Esophagus muscularis mucosa (tissue), 4 donors: ENCODE measurements around the gene RNF14. TPM values are rescaled to one million over a fixed set of nuclear protein-coding genes. Genes with fewer than 3 reads are reported as not detected.

ENCODE experiments used
- DNase-seq: peaks from one replicate; pipeline ENCODE4 v3.0.0-alpha.2; 2017; ENCODE audit errors: extremely low spot score
- H3K27ac ChIP-seq, 4 donors: fragments of 200-600 bp; sonication (generic); replicated peaks in 1 of 4; 1 replicate in 3 of 4; 2 replicates in 1 of 4; pipeline ENCODE4 v1.5.1; 2016 to 2019; ENCODE audit warnings: mild to moderate bottlenecking in 1 of 4
- H3K27me3 ChIP-seq, 4 donors: fragments of 200-600 bp; sonication (generic); one replicate each; pipeline versions ENCODE4 v1.5.1 to v1.6.0; 2016 to 2019
- H3K36me3 ChIP-seq, 4 donors: fragments of 200-600 bp; sonication (generic); one replicate each; pipeline ENCODE4 v1.5.1; 2016 to 2019
- H3K4me1 ChIP-seq, 4 donors: fragments of 200-600 bp; sonication (generic); one replicate each; pipeline ENCODE4 v1.5.1; 2016 to 2019
- H3K4me3 ChIP-seq, 4 donors: fragments of 200-600 bp; sonication (generic); 1 replicate in 2 of 4; 2 replicates in 2 of 4; pipeline ENCODE4 v1.5.1; 2016 to 2019; ENCODE audit warnings: mild to moderate bottlenecking in 4 of 4, moderate library complexity in 1 of 4
- H3K9me3 ChIP-seq, 4 donors: fragments of 200-600 bp; sonication (generic); 1 replicate in 3 of 4; 2 replicates in 1 of 4; pipeline ENCODE4 v1.5.1; 2016 to 2019
- CTCF ChIP-seq, 3 experiments: fragments of 200-600 bp in 2 of 3; fragments of 450-650 bp in 1 of 3; sonication (generic) in 2 of 3; IDR thresholded peaks; one replicate each; pipeline ENCODE4 v1.5.1; 2017 to 2019; ENCODE audit warnings: antibody characterized with exemption in 3 of 3, mild to moderate bottlenecking in 2 of 3, moderate library complexity in 1 of 3
- EP300 ChIP-seq: sonication (generic); formaldehyde crosslinking; IDR thresholded peaks from one replicate; pipeline ENCODE4 v1.6.1; 2017; ENCODE audit warnings: antibody characterized with exemption
- POLR2A ChIP-seq: fragments of 450-650 bp; IDR thresholded peaks from one replicate; pipeline ENCODE4 v1.6.1; 2017; ENCODE audit warnings: antibody characterized with exemption, moderate library complexity, mild to moderate bottlenecking, low read depth
- POLR2AphosphoS5 ChIP-seq, 2 donors: sonication (generic); formaldehyde crosslinking; IDR thresholded peaks; one replicate each; pipeline ENCODE4 v1.6.1; 2017; ENCODE audit warnings: antibody characterized with exemption in 2 of 2
- WGBS: methylation state at CpG from one replicate; pipeline ENCODE4 v1.1.5; 2018; 5-methylcytosine and 5-hydroxymethylcytosine counted together
- intact Hi-C: fragments of 100-400 bp; cut with DNase I; formaldehyde crosslinking; loops from one replicate; pipeline ENCODE4 v1.15.1; 2023
- total RNA-seq, 4 donors: library from RNA; depleted of rRNA; stranded (reverse); fragments of >200 nt; gene quantifications; one replicate each; pipeline versions ENCODE4 v1.1.0 to v1.2.1, GENCODE V29; 2016

Gene RNF14
- total RNA-seq, 4 donors from 2014 or later: 65.8 to 94.1 (median 72.6) TPM

GRCh38 chr5:141931694-141932093 lies 37.2 kb upstream of the RNF14 start:
- peaks cover 4 to 34% (median 8%) of the 10 kb centered on the region in 4 donors for H3K4me1 ChIP-seq
- H3K36me3 ChIP-seq: peaks cover 78 to 100% (median 98%) of the 10 kb centered on the region in 4 donors
- intact Hi-C loops: no loop called here
- no peaks in the 10 kb centered on the region for H3K27me3 ChIP-seq
- no peak overlapping the region for H3K4me3 ChIP-seq
- WGBS: 97% methylated on average over 5 of the region's 5 CpGs
- no peak overlapping the region for H3K27ac ChIP-seq
- no peak for TF ChIP-seq POLR2A
- TF ChIP-seq POLR2AphosphoS5 (IDR thresholded peaks at IDR 0.05): no peak
- no peak for TF ChIP-seq EP300
- no peaks in the 10 kb centered on the region for H3K9me3 ChIP-seq
- DNase-seq: no peak

- H3K27me3 ChIP-seq: no peaks in the 10 kb centered on the region
Measured at GRCh38 chr5:141933151-141933550, 35.8 kb upstream of the RNF14 start.

GRCh38 chr5:141934099-141934844 lies 34.6 kb upstream of the RNF14 start:
- no peak for TF ChIP-seq POLR2AphosphoS5 (IDR thresholded peaks at IDR 0.05)
- Histone ChIP-seq H3K27me3 (no peaks in the 10 kb centered on the region), H3K4me1 (peaks cover 0 to 24% (median 2%) of the 10 kb centered on the region in 4 donors), H3K9me3 (no peaks in the 10 kb centered on the region), H3K36me3 (peaks cover 81 to 100% (median 97%) of the 10 kb centered on the region in 4 donors), H3K4me3 (no peak overlapping the region), H3K27ac (no peak overlapping the region)
- DNase-seq: no peak
- 71% methylated on average over 11 of the region's 11 CpGs for WGBS
- intact Hi-C loops: no loop called here

More at GRCh38 chr5:141933151-141933550, 35.8 kb upstream of the RNF14 start:
- intact Hi-C loops: no loop called here
- WGBS: 90% methylated on average over 7 of the region's 7 CpGs
- H3K27ac ChIP-seq: no peak overlapping the region
- H3K9me3 ChIP-seq: no peaks in the 10 kb centered on the region
- H3K4me3 ChIP-seq: no peak overlapping the region
- TF ChIP-seq POLR2AphosphoS5 (IDR thresholded peaks at IDR 0.05) (no peak), POLR2A (no peak), EP300 (no peak), CTCF (IDR thresholded peaks at IDR 0.05) (no peak)
- peaks cover 81 to 100% (median 97%) of the 10 kb centered on the region in 4 donors for H3K36me3 ChIP-seq
- no peak for DNase-seq
- peaks cover 0 to 29% (median 2%) of the 10 kb centered on the region in 4 donors for H3K4me1 ChIP-seq

- DNase-seq: no peak
- no peak overlapping the region for H3K4me3 ChIP-seq
- TF ChIP-seq POLR2A (no peak), EP300 (no peak), POLR2AphosphoS5 (IDR thresholded peaks at IDR 0.05) (no peak), CTCF (IDR thresholded peaks at IDR 0.05) (no peak)
- WGBS: 97% methylated on average over 4 of the region's 4 CpGs
- intact Hi-C loops: no loop called here
- H3K27ac ChIP-seq: no peak overlapping the region
- no peaks in the 10 kb centered on the region for H3K9me3 ChIP-seq
- H3K27me3 ChIP-seq: no peaks in the 10 kb centered on the region
- H3K4me1 ChIP-seq: peaks cover 0 to 16% (median 3%) of the 10 kb centered on the region in 4 donors
- H3K36me3 ChIP-seq: peaks cover 68 to 99% (median 94%) of the 10 kb centered on the region in 4 donors
Measured at GRCh38 chr5:141935538-141935937, 33.4 kb upstream of the RNF14 start.

- H3K4me3 ChIP-seq: no peak overlapping the region
- H3K4me1 ChIP-seq: peaks cover 22 to 27% (median 25%) of the 10 kb centered on the region in 4 donors
- no peaks in the 10 kb centered on the region for H3K27me3 ChIP-seq
- TF ChIP-seq POLR2A: no peak
- no peak for TF ChIP-seq EP300
- WGBS: 51% methylated on average over 4 of the region's 6 CpGs
- DNase-seq: no peak
- intact Hi-C loops: no loop called here
- H3K27ac ChIP-seq: peak overlapping the region in 3 of 4 donors; percentile 22 to 53 (median 52)
- no peaks in the 10 kb centered on the region for H3K9me3 ChIP-seq
- H3K36me3 ChIP-seq: peaks cover 27 to 61% (median 45%) of the 10 kb centered on the region in 4 donors
Measured at GRCh38 chr5:141940695-141941271, 28.1 kb upstream of the RNF14 start.

GRCh38 chr5:141941307-141941706 lies 27.6 kb upstream of the RNF14 start:
- 73% methylated on average over 6 of the region's 6 CpGs for WGBS
- peaks cover 23 to 32% (median 30%) of the 10 kb centered on the region in 4 donors for H3K4me1 ChIP-seq
- no peak for DNase-seq
- TF ChIP-seq POLR2AphosphoS5 (IDR thresholded peaks at IDR 0.05) (no peak), EP300 (no peak), POLR2A (no peak), CTCF (IDR thresholded peaks at IDR 0.05) (no peak)
- intact Hi-C loops: no loop called here
- peaks cover 24 to 56% (median 40%) of the 10 kb centered on the region in 4 donors for H3K36me3 ChIP-seq
- no peaks in the 10 kb centered on the region for H3K27me3 ChIP-seq
- H3K9me3 ChIP-seq: no peaks in the 10 kb centered on the region
- H3K4me3 ChIP-seq: no peak overlapping the region
- peak overlapping the region in 3 of 4 donors; percentile 22 to 53 (median 52) for H3K27ac ChIP-seq
